Fibroblast of the aortic adventitia (primary cell): ENCODE measurements around the gene MPC2. TPM values are rescaled to one million over a fixed set of nuclear protein-coding genes. Genes with fewer than 3 reads are reported as not detected.
A peak's percentile ranks its signal among the peaks of the same experiment; 100 is the strongest.

Experiments used
- DNase-seq: peaks from one replicate; pipeline ENCODE4 v3.0.0-alpha.2; 2010; ENCODE audit warnings: low read depth
- H3K4me3 ChIP-seq: 2 replicates; pipeline ENCODE4 v1.5.1; 2011; ENCODE audit warnings: low read depth, mild to moderate bottlenecking, control low read depth, low read length, moderate library complexity
- total RNA-seq: library from RNA; depleted of rRNA; stranded (reverse); fragments of >200 nt; gene quantifications from 2 replicates; pipeline ENCODE4 v1.2.3, GENCODE V29; 2012; ENCODE audit warnings: low replicate concordance
- TF ChIP-seq, protein P1 (sequence below): IDR thresholded peaks from 2 replicates; pipeline ENCODE4 v1.5.1; 2011; ENCODE audit warnings: mild to moderate bottlenecking, low read length, control low read depth, inconsistent platforms; ENCODE audit not compliant: insufficient read depth

Gene MPC2
- total RNA-seq, 1 donor = 49.3 TPM

DNA sequence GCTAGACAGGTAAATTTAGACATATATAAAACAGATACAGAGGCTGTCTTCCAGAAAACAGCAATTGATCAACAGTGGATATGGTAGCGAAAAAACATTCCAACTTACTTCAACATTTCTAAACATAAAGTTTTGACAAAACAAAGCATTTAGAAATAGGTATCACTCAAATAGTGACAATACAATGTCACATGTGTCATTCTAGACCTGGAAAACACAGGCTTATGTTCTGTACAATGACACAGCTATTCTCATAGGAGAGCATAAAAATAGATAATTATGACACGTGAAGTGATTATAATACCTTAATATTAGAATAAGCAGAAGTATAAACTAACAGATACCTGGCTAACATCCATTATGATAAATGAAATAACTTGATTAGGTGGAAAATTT is 8.4 kb downstream of the MPC2 start:
- no peak overlapping the region for H3K4me3 ChIP-seq
- TF ChIP-seq, protein P1, sequence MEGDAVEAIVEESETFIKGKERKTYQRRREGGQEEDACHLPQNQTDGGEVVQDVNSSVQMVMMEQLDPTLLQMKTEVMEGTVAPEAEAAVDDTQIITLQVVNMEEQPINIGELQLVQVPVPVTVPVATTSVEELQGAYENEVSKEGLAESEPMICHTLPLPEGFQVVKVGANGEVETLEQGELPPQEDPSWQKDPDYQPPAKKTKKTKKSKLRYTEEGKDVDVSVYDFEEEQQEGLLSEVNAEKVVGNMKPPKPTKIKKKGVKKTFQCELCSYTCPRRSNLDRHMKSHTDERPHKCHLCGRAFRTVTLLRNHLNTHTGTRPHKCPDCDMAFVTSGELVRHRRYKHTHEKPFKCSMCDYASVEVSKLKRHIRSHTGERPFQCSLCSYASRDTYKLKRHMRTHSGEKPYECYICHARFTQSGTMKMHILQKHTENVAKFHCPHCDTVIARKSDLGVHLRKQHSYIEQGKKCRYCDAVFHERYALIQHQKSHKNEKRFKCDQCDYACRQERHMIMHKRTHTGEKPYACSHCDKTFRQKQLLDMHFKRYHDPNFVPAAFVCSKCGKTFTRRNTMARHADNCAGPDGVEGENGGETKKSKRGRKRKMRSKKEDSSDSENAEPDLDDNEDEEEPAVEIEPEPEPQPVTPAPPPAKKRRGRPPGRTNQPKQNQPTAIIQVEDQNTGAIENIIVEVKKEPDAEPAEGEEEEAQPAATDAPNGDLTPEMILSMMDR = no peak
- DNase-seq = no peak

DNA sequence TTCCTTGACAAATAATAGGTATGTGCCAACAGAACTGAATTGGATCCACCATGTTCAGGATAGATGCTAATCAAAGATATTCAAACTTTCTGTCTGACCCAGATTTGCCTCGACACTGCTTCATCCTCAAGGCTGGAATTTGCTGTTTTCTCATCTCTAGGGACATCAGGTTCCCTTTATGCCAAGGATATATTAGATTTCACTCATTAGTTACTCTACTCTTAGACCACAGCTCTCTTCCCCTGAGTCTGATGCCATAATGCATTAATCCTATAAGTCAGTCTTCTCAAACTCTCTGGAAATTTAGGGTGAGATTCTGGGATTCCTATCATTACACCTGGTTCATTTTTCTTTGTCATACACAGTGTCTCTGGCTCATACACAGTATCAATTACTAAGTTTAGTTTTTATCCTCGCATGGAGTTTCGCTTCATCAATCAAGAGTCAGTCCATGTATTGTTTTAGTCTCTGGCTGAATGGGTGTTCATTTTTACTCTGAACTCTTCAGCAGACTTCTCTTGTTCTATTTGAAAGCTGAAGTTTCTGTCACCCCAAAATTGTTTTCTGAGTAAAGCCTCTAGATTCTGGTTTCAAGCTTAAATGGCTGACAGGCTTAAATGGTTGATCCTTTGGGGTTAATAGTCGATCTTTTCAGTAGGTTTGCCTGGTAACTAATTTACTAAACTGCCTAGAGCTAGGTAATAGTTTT is 9.7 kb downstream of the MPC2 start:
- TF ChIP-seq, protein P1 = no peak
- H3K4me3 ChIP-seq = no peak overlapping the region
- DNase-seq = no peak

DNA sequence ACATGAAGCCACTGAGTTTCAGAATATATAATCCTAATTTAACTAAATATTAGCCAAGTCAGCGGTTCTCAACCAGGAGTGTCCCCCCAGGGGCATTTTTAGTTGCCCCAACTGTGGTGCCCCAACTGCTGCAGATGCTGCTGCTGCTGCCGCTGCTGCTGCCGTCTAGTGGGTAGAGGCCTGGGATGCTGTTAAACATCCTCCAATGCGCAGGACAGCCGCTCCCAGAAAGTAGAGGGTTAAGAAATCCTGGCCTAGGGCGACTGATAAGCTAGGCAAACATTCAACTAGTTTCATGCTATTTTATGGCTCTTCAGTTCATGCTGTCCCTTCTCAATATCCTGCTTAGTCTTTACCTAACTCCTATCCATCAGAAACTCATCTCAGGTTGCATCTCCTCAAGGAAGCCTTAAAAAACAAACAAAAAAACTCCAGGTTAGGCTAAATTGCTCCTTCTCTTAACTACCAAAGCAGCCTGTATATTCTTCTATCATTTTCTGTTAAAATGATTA is 10.3 kb downstream of the MPC2 start:
- no peak overlapping the region for H3K4me3 ChIP-seq
- DNase-seq = no peak
- TF ChIP-seq, protein P1 = peak; percentile 2

- TF ChIP-seq, protein P1 = no peak
- H3K4me3 ChIP-seq = no peak overlapping the region
- DNase-seq = no peak
Measured at GRCh38 chr1:167924543-167925231, 12.2 kb downstream of the MPC2 start.

- H3K4me3 ChIP-seq = no peak overlapping the region
- DNase-seq = no peak
- TF ChIP-seq, protein P1 = no peak
Measured at GRCh38 chr1:167924102-167924501, 12.8 kb downstream of the MPC2 start.

GRCh38 chr1:167923324-167924056 is 13.4 kb downstream of the MPC2 start:
- TF ChIP-seq, protein P1 = no peak
- no peak for DNase-seq
- H3K4me3 ChIP-seq = no peak overlapping the region
